SKM-1 (cell line): ENCODE data around the gene SULT1B1.

Source experiments
- DNase-seq: peaks from one replicate; lab custom pipeline; 2025; ENCODE audit not compliant: unreplicated experiment; lab: John Stamatoyannopoulos, UW

Gene SULT1B1

GRCh38 chr4:69750346-69750745 lies 10.1 kb downstream of the SULT1B1 start:
- DNase-seq, result no peak

GRCh38 chr4:69749771-69750170 lies 10.6 kb downstream of the SULT1B1 start:
- peak; percentile 82 for DNase-seq

DNA sequence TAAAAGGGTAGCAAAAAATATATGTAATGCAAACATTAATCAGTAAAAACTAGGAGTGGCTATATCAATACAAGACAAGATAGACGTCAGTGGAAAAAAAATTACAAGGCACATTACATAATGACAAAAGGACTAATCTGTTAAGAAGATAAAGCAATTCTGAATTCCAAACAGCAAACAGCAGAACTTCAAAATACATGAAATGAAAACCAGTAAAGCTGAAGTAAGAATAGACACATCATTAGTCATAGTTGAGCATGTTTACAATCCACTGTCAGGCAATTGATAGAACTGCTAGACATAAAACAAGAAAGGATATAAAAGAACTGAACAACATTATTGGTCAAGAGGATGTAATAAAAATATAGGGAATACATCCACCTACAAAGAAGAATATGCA lies 12.2 kb downstream of the SULT1B1 start:
- no peak for DNase-seq

DNA sequence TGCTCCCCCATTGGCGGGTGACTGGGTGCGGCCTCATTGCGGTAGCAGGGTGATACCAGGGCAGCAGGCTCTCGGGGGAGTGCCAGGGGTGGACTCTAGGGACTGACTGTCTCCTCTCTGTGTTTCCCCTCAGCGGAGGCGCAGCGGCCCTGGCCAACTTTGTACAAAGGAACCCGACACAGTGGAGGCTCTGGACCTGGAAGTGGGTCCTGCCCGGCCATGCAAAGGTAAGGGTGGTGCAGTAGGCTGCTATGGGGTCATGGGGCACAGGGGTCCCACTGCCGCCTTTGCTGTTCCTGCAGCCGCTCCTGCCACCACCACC lies 16.3 kb downstream of the SULT1B1 start:
- no peak for DNase-seq

DNA sequence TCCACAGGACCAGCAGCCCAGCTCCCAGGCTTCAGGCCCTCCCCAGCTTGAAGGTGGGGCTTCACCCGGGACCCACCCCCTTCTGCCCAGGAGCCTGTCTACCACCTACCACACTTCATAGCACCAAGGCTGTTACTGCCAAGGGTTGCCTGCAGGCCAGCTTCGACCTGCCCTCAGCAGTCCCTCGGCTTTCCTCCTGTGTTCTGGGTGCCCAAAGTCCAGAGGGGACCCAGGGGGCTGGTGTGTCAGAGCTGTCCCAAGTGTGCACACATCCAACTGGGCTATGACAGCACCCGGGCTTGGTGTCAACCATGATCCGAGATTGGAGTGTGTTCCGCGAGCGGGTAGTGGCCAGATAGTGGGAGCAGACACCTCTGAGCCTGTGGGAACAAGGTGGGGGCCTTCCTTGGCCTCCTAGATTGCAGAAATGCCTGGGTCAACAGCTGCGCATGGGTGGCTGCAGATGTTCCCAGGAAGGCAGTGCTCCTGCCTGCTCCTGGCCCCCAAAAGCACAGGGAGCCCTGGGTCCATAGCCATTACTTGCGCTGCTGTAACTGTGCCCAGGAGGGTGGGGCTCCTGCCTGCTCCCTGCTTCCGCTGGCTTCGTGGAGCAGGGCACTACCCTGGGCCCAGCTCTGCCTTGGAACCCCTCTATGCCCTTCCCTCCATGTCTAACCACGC lies 16.8 kb downstream of the SULT1B1 start:
- DNase-seq, result no peak

DNA sequence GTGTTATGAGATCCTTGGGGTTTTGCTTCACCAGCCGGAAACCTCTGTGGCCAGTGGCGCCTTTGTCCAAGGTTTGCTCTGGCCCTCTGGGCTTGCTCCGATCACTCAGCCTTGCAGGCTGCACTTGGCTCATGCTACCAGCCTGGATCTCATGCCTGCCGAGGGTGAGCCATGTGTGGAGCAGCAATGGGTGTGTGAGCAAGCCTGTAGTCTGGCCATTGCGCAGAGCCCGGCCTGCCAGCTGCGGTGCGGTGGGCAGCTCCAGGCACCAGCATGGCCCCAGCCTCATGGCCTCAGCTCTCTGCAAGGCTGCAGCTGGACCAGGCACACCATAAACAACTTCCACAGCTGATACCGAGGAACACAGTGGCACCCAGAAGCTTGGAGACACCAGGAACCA lies 17.8 kb downstream of the SULT1B1 start:
- no peak for DNase-seq

- DNase-seq, result no peak
Measured at GRCh38 chr4:69738872-69739271, 21.5 kb downstream of the SULT1B1 start.

- DNase-seq, result no peak
Measured at GRCh38 chr4:69735119-69735518, 25.3 kb downstream of the SULT1B1 start.

DNA sequence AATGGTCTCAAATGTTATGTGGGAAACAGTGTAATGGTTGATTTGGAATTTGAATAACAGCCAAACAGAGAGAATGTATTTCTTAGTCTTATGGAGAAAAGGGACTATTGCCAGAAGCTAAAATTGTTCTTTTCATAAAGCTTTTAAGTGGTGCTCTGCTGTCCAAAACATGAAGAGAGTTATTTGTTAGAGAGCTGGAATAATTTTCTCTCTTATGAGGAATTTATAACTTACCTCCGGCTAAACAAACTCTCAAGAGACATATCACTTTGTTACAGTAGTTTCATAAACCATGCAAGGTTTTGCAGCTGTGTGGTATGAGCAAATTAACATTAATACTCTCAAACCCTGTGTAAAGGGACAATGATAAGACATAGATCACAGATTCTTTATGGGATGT lies 28.6 kb downstream of the SULT1B1 start:
- DNase-seq, result no peak

DNA sequence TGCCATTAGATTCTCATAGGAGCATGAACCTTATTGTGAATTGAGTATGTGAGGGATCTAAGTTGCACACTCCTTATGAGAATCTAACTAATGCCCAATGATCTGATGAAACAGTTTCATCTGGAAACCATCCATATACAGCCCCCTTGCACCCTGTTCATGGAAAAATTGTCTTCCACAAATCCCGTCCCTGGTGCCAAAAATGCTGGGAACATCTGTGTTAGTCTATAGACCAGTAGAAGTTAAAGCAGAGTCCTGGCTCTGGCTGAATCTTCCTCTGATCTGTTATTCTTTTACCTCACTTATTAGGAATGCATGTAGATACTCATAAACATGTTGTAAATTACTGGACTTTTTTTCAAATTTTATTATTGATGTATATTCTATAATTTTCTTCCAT lies 29.2 kb downstream of the SULT1B1 start:
- DNase-seq, result no peak

GRCh38 chr4:69730002-69730401 lies 30.4 kb downstream of the SULT1B1 start:
- no peak for DNase-seq

DNA sequence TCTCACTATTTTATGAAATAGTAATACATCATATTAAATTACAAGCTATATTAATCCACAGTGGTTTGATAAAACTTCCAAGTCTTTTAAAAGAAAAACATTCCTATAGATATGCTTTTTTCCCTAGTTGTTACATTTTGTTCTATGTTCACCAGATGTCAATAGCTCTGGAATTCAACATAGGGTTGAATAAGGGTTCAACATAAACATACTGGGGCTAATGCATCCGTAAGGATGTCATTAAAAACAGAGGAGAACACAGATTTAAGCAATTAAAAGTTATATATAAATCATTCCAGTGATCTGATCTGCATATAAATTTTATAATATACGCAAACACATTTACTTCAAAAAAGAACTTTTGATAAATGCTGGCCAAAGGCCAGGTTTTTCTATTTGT lies 32.5 kb downstream of the SULT1B1 start:
- DNase-seq, result no peak

GRCh38 chr4:69727426-69727825 lies 33.0 kb downstream of the SULT1B1 start:
- no peak for DNase-seq

- DNase-seq, result no peak
Measured at GRCh38 chr4:69726971-69727370, 33.4 kb downstream of the SULT1B1 start.

DNA sequence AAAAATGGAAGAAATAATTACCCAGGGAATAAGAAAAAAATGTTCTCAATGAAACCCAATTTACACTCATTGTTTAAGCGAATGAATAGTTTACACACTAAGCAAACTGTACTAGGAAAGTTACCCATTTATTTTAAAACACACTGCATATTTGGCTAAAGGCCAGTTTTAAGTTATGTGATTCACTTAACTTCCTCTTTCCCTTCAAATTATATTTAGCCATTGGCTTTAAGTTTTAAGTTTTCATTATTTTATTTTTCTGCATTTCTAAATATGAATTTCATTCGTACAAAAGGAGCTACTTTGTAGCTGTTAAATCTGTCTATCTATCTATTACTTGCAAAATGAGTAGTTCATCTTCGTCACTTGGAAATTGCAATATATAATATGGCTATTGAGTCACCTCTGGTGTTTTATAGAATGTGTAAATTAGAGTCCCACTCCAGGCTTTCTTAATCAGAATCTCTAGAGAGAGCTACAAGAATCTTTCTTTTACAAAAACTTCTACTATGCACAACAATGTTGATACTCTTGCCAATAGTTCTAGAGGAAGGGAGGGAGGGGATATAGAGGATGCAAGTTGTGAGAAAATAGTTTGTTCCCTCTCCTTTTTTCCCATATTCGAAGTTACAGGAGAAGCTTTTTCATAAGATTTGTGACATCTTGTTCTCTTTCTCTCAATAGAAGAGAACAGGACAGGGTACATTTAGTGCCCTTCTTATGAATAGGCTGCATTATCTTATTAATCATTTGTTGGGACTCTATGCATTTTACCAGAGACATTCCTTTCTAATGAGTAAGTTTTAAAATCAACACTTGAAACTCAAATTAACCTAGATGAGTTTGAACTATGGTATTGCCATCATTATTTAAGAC lies 41.8 kb downstream of the SULT1B1 start:
- no peak for DNase-seq

- DNase-seq, result no peak
Measured at GRCh38 chr4:69717778-69718177, 42.6 kb downstream of the SULT1B1 start.

DNA sequence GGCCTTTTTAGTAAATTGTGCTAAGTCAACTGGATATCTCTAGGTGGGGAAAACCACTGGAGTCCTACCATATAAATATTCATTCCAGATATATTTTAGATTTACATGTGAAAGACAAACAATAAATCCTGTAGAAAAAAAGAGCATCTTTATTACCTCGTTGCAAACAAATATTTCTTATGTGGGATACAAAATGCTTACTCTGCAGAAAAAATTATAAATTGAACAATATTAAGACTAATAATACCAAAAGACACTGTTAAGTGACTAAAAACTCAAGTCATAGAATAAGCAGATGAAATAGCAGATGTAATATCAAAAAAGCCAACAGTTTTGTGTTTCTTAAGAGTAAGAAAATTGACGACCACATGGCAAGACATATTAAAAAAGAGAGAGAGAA lies 43.8 kb downstream of the SULT1B1 start:
- no peak for DNase-seq

DNA sequence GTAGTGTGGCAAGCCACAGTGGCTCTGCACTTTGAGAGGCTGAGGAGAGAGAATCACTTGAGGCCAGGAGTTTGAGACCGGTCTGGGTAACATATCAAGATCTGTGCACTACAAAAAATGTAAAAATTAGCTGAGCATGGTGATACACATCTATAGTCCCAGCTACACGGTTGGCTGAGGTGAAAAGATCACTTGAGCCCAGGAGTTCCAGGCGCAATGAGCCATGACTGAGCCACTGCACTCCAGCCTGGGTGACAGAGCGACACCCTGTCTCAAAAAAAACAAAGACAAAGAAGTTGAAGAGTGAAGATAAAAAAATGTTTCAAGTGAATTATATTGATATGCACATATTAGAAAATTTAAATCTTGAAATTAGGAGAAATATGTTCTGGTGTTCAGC lies 46.3 kb downstream of the SULT1B1 start:
- no peak for DNase-seq

GRCh38 chr4:69713593-69713992 lies 46.8 kb downstream of the SULT1B1 start:
- DNase-seq, result peak; percentile 46

DNA sequence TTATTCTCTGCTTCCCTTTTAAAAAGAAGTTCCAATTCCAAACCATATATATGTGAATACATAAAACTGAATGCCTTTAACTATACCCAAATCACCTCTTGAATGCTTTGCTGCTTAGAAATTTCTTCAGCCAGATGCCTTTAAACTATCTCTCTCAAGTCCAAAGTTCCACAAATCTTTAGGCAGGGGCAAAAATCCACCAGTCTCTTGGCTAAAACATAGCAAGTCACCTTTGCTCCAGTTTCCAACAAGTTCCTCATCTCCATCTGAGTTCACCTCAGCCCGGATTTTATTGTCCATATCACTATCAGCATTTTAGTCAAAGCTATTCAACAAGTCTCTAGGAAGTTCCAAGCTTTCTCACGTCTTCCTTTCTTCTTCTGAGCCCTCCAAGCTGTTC lies 49.8 kb downstream of the SULT1B1 start:
- no peak for DNase-seq

DNA sequence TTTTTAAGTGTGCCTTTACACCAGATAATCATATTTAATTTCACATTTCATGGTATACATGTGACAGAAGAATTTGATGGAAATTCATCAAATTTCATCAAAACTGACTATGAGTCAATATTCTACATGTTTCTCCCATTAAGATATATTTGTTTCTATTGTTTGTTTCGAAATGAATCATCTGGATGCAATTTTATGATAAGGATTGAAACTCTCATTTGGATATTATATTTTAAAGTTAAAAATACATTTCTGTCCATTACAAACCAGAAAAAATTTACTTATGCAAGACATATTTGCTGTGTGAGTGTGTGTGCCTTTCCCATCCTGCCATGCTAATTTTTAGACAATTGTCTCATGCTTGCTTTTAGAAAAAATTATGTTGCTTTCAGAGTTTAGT lies 52.2 kb downstream of the SULT1B1 start:
- no peak for DNase-seq

- DNase-seq, result no peak
Measured at GRCh38 chr4:69707807-69708206, 52.6 kb downstream of the SULT1B1 start.

GRCh38 chr4:69702201-69702600 lies 58.2 kb downstream of the SULT1B1 start:
- DNase-seq, result no peak
